ENCODE data around the gene COPG1.

DNA sequence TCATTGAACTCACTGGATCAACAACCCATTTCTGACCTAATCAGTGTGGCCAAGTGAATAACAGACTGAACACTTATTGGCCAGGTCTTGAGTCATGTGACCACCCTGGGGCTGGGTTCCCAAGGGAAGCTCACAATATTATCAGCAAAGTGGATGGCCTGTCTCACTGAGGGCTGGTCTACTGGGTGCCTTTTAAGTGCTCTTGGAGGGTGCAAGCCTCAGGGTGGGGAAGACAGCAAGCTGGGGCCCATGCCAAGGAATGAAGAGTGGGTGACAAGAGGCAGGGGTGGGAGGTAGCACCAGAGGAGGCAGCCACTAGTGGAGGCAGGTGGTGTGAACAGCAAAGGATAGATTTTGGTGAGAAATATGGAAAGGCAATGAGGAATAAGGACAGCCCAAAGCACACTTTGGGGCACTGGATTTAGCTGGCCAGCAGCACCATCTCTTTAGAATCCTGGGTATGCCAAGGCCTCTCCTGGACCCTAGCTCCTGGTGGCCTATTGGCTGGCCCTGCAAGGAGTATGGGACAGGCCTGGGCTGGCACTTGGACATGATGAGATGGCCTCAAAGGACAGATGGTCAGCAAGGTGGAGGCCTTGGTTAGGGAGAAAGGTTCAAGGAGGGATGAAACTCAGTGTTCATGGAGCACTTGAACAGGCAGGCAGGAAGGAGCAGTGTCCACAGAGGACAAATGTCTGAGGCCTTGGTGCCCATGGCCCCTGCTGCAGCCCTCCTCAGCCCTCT is 63.4 kb downstream of the COPG1 start:
- TF ChIP-seq POLR2AphosphoS5 (IDR thresholded peaks at IDR 0.05) = peak in 1 of 3 donors; percentile 45
- no peak for TF ChIP-seq CTCF (IDR thresholded peaks at IDR 0.05)
- no peak for TF ChIP-seq POLR2A (IDR thresholded peaks at IDR 0.05)

Measured in breast epithelium (tissue), 3 donors.